ENCODE results near the gene RGPD4. TPM values are rescaled to one million over a fixed set of nuclear protein-coding genes. Genes with fewer than 3 reads are reported as not detected.
"Not testable (repeated sequence)": the region's sequence is repeated elsewhere in the genome, so short reads cannot be mapped to it uniquely, and the experiment has no call there.

Gene RGPD4
- not detected for total RNA-seq
- long read RNA-seq = 0 reads

DNA sequence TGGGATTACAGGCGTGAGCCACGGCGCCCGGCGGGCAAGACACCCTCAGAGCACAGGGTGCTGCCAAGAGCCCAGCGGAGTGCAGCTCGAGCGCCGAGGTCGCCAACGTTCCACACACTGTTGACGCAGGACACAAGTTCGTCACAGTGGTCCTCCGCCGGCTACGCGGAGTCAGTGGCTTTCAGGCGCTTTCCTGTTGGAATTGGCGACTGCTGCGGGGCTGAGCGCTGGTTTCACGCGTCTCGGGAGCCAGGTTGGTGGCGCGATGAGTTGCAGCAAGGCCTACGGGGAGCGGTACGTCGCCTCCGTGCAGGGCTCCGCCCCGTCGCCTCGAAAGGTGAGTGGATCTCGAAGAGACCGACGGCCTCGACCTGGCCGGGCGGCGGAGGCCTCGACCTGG lies at the start of gene RGPD4:
RGPD4 (plus strand) TSS at position 144 of the 400 bp plus-strand sequence; CDS start at position 266, 122 bp downstream.
- H3K9me3 ChIP-seq (replicated peaks); DNase-seq; H3K36me3 ChIP-seq; H3K27ac ChIP-seq (replicated peaks); H3K4me1 ChIP-seq; H3K4me3 ChIP-seq; intact Hi-C loops (cut with micrococcal nuclease); H3K27me3 ChIP-seq (ENCODE audit: low read depth): not testable (repeated sequence)

DNA sequence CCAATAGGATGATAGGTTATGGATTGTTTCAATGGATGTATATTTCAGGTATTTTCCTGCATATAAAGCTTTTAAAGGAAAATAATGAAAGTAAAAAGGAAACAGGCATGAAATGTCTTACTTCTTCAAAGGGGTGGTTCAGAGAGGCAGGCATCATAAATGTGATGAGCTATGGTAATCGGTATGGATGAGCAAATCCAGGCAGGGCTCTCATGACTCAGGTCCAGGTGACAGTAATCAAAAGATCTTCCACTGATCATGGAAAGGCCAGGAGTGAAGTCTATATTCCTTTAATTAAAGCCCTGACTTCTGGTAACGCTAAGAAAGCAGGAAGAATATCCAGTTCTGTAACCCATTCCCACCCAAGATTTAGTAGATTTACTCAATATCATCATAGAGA lies 48.7 kb upstream of the RGPD4 start:
- no peak overlapping the region for H3K4me3 ChIP-seq
- no peak for DNase-seq
- intact Hi-C loops (cut with micrococcal nuclease) = no loop called here
- TF ChIP-seq, protein P1, sequence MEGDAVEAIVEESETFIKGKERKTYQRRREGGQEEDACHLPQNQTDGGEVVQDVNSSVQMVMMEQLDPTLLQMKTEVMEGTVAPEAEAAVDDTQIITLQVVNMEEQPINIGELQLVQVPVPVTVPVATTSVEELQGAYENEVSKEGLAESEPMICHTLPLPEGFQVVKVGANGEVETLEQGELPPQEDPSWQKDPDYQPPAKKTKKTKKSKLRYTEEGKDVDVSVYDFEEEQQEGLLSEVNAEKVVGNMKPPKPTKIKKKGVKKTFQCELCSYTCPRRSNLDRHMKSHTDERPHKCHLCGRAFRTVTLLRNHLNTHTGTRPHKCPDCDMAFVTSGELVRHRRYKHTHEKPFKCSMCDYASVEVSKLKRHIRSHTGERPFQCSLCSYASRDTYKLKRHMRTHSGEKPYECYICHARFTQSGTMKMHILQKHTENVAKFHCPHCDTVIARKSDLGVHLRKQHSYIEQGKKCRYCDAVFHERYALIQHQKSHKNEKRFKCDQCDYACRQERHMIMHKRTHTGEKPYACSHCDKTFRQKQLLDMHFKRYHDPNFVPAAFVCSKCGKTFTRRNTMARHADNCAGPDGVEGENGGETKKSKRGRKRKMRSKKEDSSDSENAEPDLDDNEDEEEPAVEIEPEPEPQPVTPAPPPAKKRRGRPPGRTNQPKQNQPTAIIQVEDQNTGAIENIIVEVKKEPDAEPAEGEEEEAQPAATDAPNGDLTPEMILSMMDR (IDR thresholded peaks at IDR 0.05; ENCODE audit: borderline replicate concordance) = no peak
- H3K27me3 ChIP-seq (ENCODE audit: low read depth) = peaks cover 40% of the 10 kb centered on the region
- H3K27ac ChIP-seq (replicated peaks) = no peak overlapping the region
- no peaks in the 10 kb centered on the region for H3K4me1 ChIP-seq
- no peaks in the 10 kb centered on the region for H3K36me3 ChIP-seq
- no peaks in the 10 kb centered on the region for H3K9me3 ChIP-seq (replicated peaks)

DNA sequence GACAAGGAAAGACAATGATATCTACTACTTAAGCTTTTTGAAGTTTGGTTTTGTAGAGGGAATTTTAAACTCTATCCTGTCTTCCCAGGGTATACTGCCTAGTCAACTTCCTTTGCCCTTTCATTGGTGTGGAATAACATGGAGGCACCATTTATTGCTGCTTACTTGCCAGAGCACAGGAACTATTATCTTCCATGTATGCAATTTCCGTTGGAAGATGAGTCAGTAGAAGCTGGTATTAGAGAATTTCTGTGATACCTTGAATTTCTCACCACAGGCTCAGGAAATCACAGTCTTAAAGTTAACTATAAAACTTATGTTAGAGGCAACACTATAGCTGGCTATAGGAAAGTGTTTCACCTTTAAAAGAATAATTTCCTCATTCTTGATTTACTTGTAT lies 40.9 kb upstream of the RGPD4 start:
- intact Hi-C loops (cut with micrococcal nuclease) = no loop called here
- DNase-seq = no peak
- Histone ChIP-seq H3K27me3 (ENCODE audit: low read depth) (no peaks in the 10 kb centered on the region), H3K4me3 (no peak overlapping the region), H3K27ac (replicated peaks) (no peak overlapping the region), H3K36me3 (no peaks in the 10 kb centered on the region), H3K4me1 (no peaks in the 10 kb centered on the region), H3K9me3 (replicated peaks) (no peaks in the 10 kb centered on the region)
- TF ChIP-seq, protein P1 (IDR thresholded peaks at IDR 0.05; ENCODE audit: borderline replicate concordance) = no peak

DNA sequence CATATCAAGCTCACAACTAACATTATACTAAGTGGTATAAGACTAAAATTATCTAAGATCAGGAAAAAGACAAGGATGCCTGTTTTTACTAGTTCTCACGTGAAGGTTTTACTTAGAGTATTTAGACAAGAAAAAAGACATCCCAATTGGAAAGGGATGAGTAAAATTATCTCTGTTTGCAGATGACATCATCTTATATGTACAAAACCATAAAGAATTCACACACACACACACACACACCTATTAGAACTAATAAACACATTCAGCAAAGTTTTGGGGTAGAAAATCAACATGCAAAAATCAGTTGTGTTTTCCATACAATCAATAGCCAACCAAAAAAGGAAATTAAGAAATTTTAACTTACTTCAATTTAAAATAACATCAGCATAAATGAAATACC lies 35.9 kb upstream of the RGPD4 start:
- Histone ChIP-seq H3K9me3 (replicated peaks) (no peaks in the 10 kb centered on the region), H3K27ac (replicated peaks) (no peak overlapping the region), H3K4me3 (no peak overlapping the region), H3K4me1 (no peaks in the 10 kb centered on the region), H3K36me3 (no peaks in the 10 kb centered on the region), H3K27me3 (ENCODE audit: low read depth) (no peaks in the 10 kb centered on the region)
- TF ChIP-seq, protein P1 (IDR thresholded peaks at IDR 0.05; ENCODE audit: borderline replicate concordance) = no peak
- intact Hi-C loops (cut with micrococcal nuclease) = no loop called here
- DNase-seq = no peak

DNA sequence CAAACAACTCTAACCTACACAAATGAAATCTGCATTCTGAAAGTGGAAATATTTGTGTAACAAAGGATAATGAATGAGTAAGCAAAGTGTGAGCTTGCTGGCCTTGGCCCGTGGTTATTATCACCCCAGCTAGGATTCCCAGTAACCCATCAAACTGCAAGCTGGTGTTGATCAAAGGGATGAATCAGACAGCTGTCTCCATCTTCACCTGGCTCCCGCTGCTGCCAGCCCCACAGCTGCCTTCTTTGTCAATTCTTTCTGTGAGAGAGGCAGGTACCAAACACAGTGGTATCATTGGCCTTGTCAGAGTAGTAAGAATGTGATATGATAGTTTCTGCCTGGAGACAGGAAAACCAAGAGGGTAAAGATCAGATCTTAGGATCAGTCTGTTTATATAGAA lies 25.2 kb upstream of the RGPD4 start:
- TF ChIP-seq, protein P1 (IDR thresholded peaks at IDR 0.05; ENCODE audit: borderline replicate concordance) = no peak
- peaks cover 2% of the 10 kb centered on the region for H3K4me1 ChIP-seq
- H3K27me3 ChIP-seq (ENCODE audit: low read depth) = no peaks in the 10 kb centered on the region
- no peaks in the 10 kb centered on the region for H3K36me3 ChIP-seq
- DNase-seq = no peak
- intact Hi-C loops (cut with micrococcal nuclease) = no loop called here
- H3K4me3 ChIP-seq = no peak overlapping the region
- no peak overlapping the region for H3K27ac ChIP-seq (replicated peaks)
- no peaks in the 10 kb centered on the region for H3K9me3 ChIP-seq (replicated peaks)

DNA sequence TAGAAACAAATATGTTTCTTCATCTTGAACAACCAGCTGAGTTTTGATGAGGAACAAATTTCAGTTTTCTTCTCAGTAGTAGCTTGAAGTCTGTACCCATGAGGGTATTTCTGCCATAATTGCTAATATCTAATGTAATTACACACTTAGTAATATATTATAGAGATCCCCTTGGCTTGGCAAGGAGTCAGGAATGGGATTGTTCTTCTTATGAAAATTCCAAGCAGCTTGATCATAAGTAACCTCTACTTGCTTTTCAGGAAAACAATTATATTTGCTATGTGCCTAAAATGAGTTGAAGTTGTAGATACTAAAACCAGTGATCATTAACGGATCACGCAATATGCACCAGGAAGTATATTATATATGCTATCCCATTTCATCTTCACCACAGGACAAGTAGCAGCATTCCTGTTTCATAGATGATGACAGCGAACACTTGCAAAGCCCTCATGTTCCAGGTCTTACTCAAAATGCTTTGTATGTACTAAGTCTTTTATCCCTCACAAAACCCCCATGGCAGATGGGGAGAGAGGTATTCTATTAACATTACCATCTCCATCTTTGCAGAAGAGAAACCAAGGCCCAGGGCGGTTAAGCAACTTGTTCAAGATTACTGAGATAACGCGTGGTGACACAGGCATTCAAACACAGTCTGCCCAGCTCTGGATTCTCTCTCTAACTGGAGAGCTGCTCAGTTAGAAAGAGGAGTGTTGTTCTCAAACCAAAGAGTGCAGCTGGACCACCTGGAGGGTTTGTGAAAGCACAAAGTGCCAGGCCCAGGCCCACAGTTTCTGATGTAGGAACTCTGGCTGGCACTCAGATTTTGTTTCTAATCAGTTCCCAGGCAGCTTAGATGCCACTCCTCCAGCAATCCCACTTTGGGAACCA lies 21.8 kb upstream of the RGPD4 start:
- intact Hi-C loops (cut with micrococcal nuclease) = no loop called here
- H3K4me1 ChIP-seq = peaks cover 21% of the 10 kb centered on the region
- H3K9me3 ChIP-seq (replicated peaks) = no peaks in the 10 kb centered on the region
- DNase-seq = no peak
- no peak overlapping the region for H3K27ac ChIP-seq (replicated peaks)
- H3K36me3 ChIP-seq = no peaks in the 10 kb centered on the region
- no peak overlapping the region for H3K4me3 ChIP-seq
- TF ChIP-seq, protein P1 (IDR thresholded peaks at IDR 0.05; ENCODE audit: borderline replicate concordance) = no peak
- H3K27me3 ChIP-seq (ENCODE audit: low read depth) = no peaks in the 10 kb centered on the region
